ENCODE measurements around the gene PFKP.

Gene PFKP

GRCh38 chr10:3119796-3120459 is 52.6 kb downstream of the PFKP start:
- Histone ChIP-seq H3K4me3 (no peak overlapping the region), H3K4me1 (peaks cover 0 to 3% (median 0%) of the 10 kb centered on the region in 4 donors), H3K36me3 (peaks cover 55 to 84% (median 69%) of the 10 kb centered on the region in 3 donors), H3K27ac (peak overlapping the region in 1 of 2 donors; percentile 59), H3K27me3 (no peaks in the 10 kb centered on the region), H3K9me3 (no peaks in the 10 kb centered on the region)
- TF ChIP-seq, protein P1, sequence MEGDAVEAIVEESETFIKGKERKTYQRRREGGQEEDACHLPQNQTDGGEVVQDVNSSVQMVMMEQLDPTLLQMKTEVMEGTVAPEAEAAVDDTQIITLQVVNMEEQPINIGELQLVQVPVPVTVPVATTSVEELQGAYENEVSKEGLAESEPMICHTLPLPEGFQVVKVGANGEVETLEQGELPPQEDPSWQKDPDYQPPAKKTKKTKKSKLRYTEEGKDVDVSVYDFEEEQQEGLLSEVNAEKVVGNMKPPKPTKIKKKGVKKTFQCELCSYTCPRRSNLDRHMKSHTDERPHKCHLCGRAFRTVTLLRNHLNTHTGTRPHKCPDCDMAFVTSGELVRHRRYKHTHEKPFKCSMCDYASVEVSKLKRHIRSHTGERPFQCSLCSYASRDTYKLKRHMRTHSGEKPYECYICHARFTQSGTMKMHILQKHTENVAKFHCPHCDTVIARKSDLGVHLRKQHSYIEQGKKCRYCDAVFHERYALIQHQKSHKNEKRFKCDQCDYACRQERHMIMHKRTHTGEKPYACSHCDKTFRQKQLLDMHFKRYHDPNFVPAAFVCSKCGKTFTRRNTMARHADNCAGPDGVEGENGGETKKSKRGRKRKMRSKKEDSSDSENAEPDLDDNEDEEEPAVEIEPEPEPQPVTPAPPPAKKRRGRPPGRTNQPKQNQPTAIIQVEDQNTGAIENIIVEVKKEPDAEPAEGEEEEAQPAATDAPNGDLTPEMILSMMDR (IDR thresholded peaks at IDR 0.05), result peak; percentile 31 to 32
- intact Hi-C loops (cut with DNase I; ENCODE audit: low total_unique reads), result no loop called here
- DNase-seq, result peak in 1 of 2 donors; percentile 83

DNA sequence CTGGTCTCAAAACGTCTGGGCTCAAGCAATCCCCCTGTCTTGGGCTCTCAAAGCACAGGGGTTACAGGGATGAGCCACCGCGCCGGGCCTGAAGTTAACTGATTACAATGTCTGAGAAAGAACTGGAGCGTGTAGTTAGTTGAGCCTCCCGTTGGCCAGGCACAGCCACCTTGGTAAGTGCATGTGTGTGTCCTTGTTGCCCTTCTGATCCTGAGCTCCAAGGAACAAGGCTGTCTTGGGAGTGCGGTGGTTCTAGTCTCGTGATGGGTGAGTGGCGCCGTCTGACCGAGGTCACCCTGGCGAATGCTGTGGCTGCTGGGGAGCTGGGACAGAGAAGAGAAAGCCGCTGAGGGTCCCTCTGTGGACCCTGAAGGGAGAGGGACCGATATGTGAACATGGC is 54.7 kb downstream of the PFKP start:
- no peaks in the 10 kb centered on the region for H3K9me3 ChIP-seq
- TF ChIP-seq, protein P1 (IDR thresholded peaks at IDR 0.05), result no peak
- no peaks in the 10 kb centered on the region for H3K27me3 ChIP-seq
- H3K4me1 ChIP-seq, result peaks cover 0 to 14% (median 5%) of the 10 kb centered on the region in 4 donors
- no peak overlapping the region for H3K27ac ChIP-seq
- no peak overlapping the region for H3K4me3 ChIP-seq
- DNase-seq, result no peak
- H3K36me3 ChIP-seq, result peaks cover 37 to 66% (median 64%) of the 10 kb centered on the region in 3 donors
- intact Hi-C loops (cut with DNase I; ENCODE audit: low total_unique reads), result no loop called here

- H3K36me3 ChIP-seq, result peaks cover 32 to 60% (median 58%) of the 10 kb centered on the region in 3 donors
- H3K9me3 ChIP-seq, result no peaks in the 10 kb centered on the region
- H3K27ac ChIP-seq, result no peak overlapping the region
- peaks cover 0 to 18% (median 5%) of the 10 kb centered on the region in 4 donors for H3K4me1 ChIP-seq
- intact Hi-C loops (cut with DNase I; ENCODE audit: low total_unique reads), result no loop called here
- TF ChIP-seq, protein P1 (IDR thresholded peaks at IDR 0.05), result no peak
- no peak overlapping the region for H3K4me3 ChIP-seq
- H3K27me3 ChIP-seq, result no peaks in the 10 kb centered on the region
- no peak for DNase-seq
These were observed 55.3 kb downstream of the PFKP start for GRCh38 chr10:3122486-3123205.

GRCh38 chr10:3123571-3124411 is 56.4 kb downstream of the PFKP start:
- no peak for DNase-seq
- TF ChIP-seq, protein P1 (IDR thresholded peaks at IDR 0.05), result no peak
- Histone ChIP-seq H3K4me1 (peaks cover 0 to 18% (median 5%) of the 10 kb centered on the region in 4 donors), H3K27me3 (no peaks in the 10 kb centered on the region), H3K9me3 (no peaks in the 10 kb centered on the region), H3K36me3 (peaks cover 22 to 58% (median 49%) of the 10 kb centered on the region in 3 donors), H3K4me3 (no peak overlapping the region), H3K27ac (no peak overlapping the region)
- intact Hi-C loops (cut with DNase I; ENCODE audit: low total_unique reads), result no loop called here

DNA sequence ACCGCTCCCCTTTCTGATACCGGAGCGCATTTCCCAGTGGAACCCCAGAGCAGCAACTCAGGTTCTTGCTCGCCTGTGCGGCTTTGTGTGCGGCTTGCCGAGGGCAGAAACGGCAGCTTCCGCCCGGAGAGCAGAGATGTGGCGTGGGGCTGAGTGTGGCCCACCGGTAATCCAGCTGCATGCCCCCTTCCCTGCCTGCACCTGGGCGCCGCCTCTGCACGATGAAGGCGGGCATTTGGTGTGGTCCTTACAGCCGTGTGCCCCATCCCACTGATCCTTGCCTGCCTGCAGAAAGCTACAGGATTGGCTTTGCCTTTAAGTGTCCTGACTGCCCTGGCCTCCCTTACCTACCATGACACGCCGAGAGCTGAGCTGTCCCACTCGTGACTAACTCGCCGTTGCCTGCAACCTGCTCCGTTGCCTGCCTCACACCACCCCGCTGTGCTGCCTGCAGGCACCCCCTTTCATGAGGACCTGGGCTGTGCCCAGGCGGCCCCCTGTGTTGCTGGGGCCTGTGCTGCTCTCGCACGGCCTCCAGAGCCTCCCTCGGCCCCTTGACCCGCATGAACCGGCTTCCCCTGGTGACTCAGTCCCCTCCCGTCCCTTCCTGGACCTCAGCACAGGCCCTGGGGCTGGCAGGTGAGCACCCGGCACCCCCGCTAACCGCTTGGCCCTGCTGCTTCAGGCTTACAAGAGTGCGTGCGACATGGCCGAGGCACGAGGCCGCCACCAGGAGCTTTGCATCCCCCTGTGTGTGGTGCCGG is 57.2 kb downstream of the PFKP start:
- no peak for DNase-seq
- H3K9me3 ChIP-seq, result no peaks in the 10 kb centered on the region
- H3K36me3 ChIP-seq, result peaks cover 22 to 60% (median 53%) of the 10 kb centered on the region in 3 donors
- peaks cover 0 to 18% (median 5%) of the 10 kb centered on the region in 4 donors for H3K4me1 ChIP-seq
- no peak overlapping the region for H3K4me3 ChIP-seq
- no peak overlapping the region for H3K27ac ChIP-seq
- TF ChIP-seq, protein P1 (IDR thresholded peaks at IDR 0.05), result no peak
- no peaks in the 10 kb centered on the region for H3K27me3 ChIP-seq
- intact Hi-C loops (cut with DNase I; ENCODE audit: low total_unique reads), result no loop called here

All from tibial artery (tissue), 4 donors.